CD4-positive, alpha-beta T cell treated with Interleukin-4 for 1 hour (primary cell): ENCODE results near the gene TCERG1L.
A peak's percentile ranks its signal among the peaks of the same experiment; 100 is the strongest.

Experiments
- DNase-seq, 2 donors: peaks; one replicate each; pipeline ENCODE4 v3.0.0-alpha.2; 2020 to 2022

The TCERG1L gene

GRCh38 chr10:131204406-131205152 is 106.9 kb downstream of the TCERG1L start:
- peak in 1 of 2 donors; percentile 9 for DNase-seq

GRCh38 chr10:131203456-131204357 is 107.8 kb downstream of the TCERG1L start:
- DNase-seq: peak in 1 of 2 donors; percentile 4

- peak in 1 of 2 donors; percentile 4 for DNase-seq
Observed at GRCh38 chr10:131202990-131203389, 108.5 kb downstream of the TCERG1L start.

- no peak for DNase-seq
Observed at GRCh38 chr10:131201741-131202515, 109.6 kb downstream of the TCERG1L start.

GRCh38 chr10:131200856-131201470 is 110.6 kb downstream of the TCERG1L start:
- no peak for DNase-seq

- no peak for DNase-seq
Observed at GRCh38 chr10:131199646-131200045, 111.9 kb downstream of the TCERG1L start.

- DNase-seq: peak in 1 of 2 donors; percentile 7
Observed at GRCh38 chr10:131198843-131199242, 112.7 kb downstream of the TCERG1L start.

- peak in 1 of 2 donors; percentile 4 for DNase-seq
Observed at GRCh38 chr10:131198401-131198800, 113.1 kb downstream of the TCERG1L start.

- DNase-seq: no peak
Observed at GRCh38 chr10:131196176-131196885, 115.2 kb downstream of the TCERG1L start.

- DNase-seq: no peak
Observed at GRCh38 chr10:131195558-131196159, 115.9 kb downstream of the TCERG1L start.

GRCh38 chr10:131195116-131195515 is 116.4 kb downstream of the TCERG1L start:
- no peak for DNase-seq

GRCh38 chr10:131193923-131194322 is 117.6 kb downstream of the TCERG1L start:
- no peak for DNase-seq

GRCh38 chr10:131188494-131188893 is 123.0 kb downstream of the TCERG1L start:
- no peak for DNase-seq

- DNase-seq: no peak
Observed at GRCh38 chr10:131187926-131188325, 123.6 kb downstream of the TCERG1L start.

- DNase-seq: no peak
Observed at GRCh38 chr10:131187274-131187673, 124.2 kb downstream of the TCERG1L start.

- DNase-seq: no peak
Observed at GRCh38 chr10:131186547-131187253, 124.8 kb downstream of the TCERG1L start.

GRCh38 chr10:131184503-131184902 is 127.0 kb downstream of the TCERG1L start:
- no peak for DNase-seq

- DNase-seq: no peak
Observed at GRCh38 chr10:131183546-131184045, 127.9 kb downstream of the TCERG1L start.

- DNase-seq: no peak
Observed at GRCh38 chr10:131181456-131181855, 130.1 kb downstream of the TCERG1L start.

GRCh38 chr10:131180740-131181415 is 130.6 kb downstream of the TCERG1L start:
- no peak for DNase-seq
